WERI-Rb-1 (cell line): ENCODE measurements around the gene KDM2B.

Experiments
- DNase-seq: peaks from one replicate; pipeline ENCODE4 v3.0.0-alpha.2; 2020
- H3K27ac ChIP-seq: fragments of 250-450 bp; sonication (Bioruptor Pico); 2 replicates; pipeline ENCODE4 v1.5.1; 2020; ENCODE audit warnings: mild to moderate bottlenecking, moderate library complexity
- H3K27me3 ChIP-seq: fragments of 250-450 bp; sonication (Bioruptor Pico); 2 replicates; pipeline ENCODE4 v1.5.1; 2021; ENCODE audit warnings: mild to moderate bottlenecking, low read depth, moderate library complexity; ENCODE audit not compliant: insufficient read depth, severe bottlenecking
- H3K36me3 ChIP-seq: fragments of 250-450 bp; sonication (Bioruptor Pico); 2 replicates; pipeline ENCODE4 v1.5.1; 2020; ENCODE audit warnings: mild to moderate bottlenecking, moderate library complexity
- H3K4me3 ChIP-seq: 2 replicates; pipeline ENCODE4 v1.5.1; 2011; ENCODE audit warnings: low read depth, mild to moderate bottlenecking, control low read depth, low read length
- H3K9me3 ChIP-seq: fragments of 250-450 bp; sonication (Bioruptor Pico); 2 replicates; pipeline ENCODE4 v1.5.1; 2021; ENCODE audit warnings: mild to moderate bottlenecking, moderate library complexity; ENCODE audit not compliant: severe bottlenecking
- CTCF ChIP-seq: IDR thresholded peaks from 2 replicates; pipeline ENCODE4 v1.5.1; 2011; ENCODE audit warnings: low read depth, mild to moderate bottlenecking, control low read depth, inconsistent platforms, low read length

The KDM2B gene

DNA sequence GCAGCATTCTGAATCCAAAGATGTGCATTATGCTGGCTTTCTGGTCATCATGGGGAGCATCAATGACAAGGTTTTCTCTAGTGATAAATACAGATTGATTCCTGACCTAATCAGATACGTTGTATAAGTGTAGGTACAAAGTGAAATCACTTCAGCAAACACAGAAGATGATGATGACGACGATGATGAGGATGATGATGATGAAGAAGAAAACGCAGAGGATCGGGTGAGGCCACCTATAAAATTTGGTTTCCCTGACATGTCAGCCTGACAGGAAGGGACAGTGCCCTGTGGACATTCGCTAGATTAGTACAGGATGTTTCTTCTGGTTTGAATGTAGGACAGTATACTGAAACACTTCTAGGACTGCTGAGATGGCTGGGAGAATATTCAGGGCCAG is 160.7 kb downstream of the KDM2B start:
- peaks cover 83% of the 10 kb centered on the region for H3K36me3 ChIP-seq
- no peak for DNase-seq
- H3K4me3 ChIP-seq: no peak overlapping the region
- TF ChIP-seq CTCF: no peak
- H3K27ac ChIP-seq: no peak overlapping the region
- no peaks in the 10 kb centered on the region for H3K9me3 ChIP-seq
- no peaks in the 10 kb centered on the region for H3K27me3 ChIP-seq

DNA sequence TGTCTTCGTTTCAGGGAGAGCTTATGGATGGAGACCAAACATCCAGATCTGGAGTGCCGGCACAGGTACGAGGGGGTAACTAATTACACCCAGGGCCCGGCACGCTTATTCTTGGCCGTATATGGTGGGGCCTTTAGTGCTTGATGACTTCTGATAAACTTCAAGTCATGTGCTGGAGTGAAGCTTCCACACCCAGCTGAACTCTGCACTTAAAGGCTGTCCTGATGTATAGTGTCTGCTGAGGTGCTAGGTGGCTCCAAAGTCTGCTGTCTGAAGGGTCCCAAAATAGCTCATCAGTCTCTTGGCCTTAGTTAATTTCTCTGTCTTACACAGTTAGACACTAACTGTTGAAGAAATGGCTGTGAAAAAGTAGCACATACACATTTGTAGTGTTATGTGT is 163.0 kb downstream of the KDM2B start:
- no peaks in the 10 kb centered on the region for H3K27me3 ChIP-seq
- H3K27ac ChIP-seq: no peak overlapping the region
- H3K9me3 ChIP-seq: no peaks in the 10 kb centered on the region
- no peak for DNase-seq
- no peak for TF ChIP-seq CTCF
- peaks cover 69% of the 10 kb centered on the region for H3K36me3 ChIP-seq
- no peak overlapping the region for H3K4me3 ChIP-seq

GRCh38 chr12:121413917-121414316 is 166.9 kb downstream of the KDM2B start:
- Histone ChIP-seq H3K36me3 (peaks cover 37% of the 10 kb centered on the region), H3K27ac (no peak overlapping the region)
- TF ChIP-seq CTCF: no peak

GRCh38 chr12:121405211-121405610 is 175.6 kb downstream of the KDM2B start:
- H3K27me3 ChIP-seq: no peaks in the 10 kb centered on the region
- peaks cover 31% of the 10 kb centered on the region for H3K36me3 ChIP-seq
- no peak for DNase-seq
- no peak overlapping the region for H3K4me3 ChIP-seq
- no peaks in the 10 kb centered on the region for H3K9me3 ChIP-seq
- no peak for TF ChIP-seq CTCF
- no peak overlapping the region for H3K27ac ChIP-seq

More at GRCh38 chr12:121413917-121414316, 166.9 kb downstream of the KDM2B start:
- Histone ChIP-seq H3K27me3 (no peaks in the 10 kb centered on the region), H3K9me3 (no peaks in the 10 kb centered on the region), H3K4me3 (no peak overlapping the region)
- no peak for DNase-seq

DNA sequence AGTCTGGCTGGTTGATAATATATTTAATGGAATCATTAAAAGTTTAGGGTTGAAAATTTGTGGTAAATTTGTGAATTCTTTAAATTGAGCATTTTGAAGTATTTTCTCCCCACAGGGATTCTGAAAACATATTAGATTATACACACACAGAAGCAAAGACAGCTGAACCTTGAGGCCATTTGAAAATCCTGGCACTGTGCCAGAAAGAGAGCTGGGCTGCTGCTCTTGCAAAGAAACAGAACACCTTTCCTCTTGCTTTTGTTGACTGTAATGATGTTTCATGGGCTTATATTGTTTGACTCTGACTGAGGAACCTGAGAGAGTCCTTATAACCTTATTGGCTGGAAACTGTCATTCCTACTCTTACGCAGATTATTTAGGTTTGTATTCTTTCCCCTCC is 176.1 kb downstream of the KDM2B start:
- Histone ChIP-seq H3K27me3 (no peaks in the 10 kb centered on the region), H3K36me3 (peaks cover 31% of the 10 kb centered on the region), H3K4me3 (no peak overlapping the region), H3K9me3 (no peaks in the 10 kb centered on the region), H3K27ac (no peak overlapping the region)
- no peak for TF ChIP-seq CTCF
- no peak for DNase-seq

- TF ChIP-seq CTCF: no peak
- Histone ChIP-seq H3K4me3 (no peak overlapping the region), H3K9me3 (no peaks in the 10 kb centered on the region), H3K27ac (no peak overlapping the region), H3K27me3 (no peaks in the 10 kb centered on the region), H3K36me3 (peaks cover 31% of the 10 kb centered on the region)
- no peak for DNase-seq
These were observed 177.1 kb downstream of the KDM2B start for GRCh38 chr12:121403721-121404120.
